SH-SY5Y (cell line): ENCODE measurements around the gene INTS3.

ENCODE experiments used
- GATA2 ChIP-seq: IDR thresholded peaks from 2 replicates; pipeline ENCODE4 v1.6.1; 2011; ENCODE audit warnings: mild to moderate bottlenecking, low read depth, low read length
- GATA3 ChIP-seq: IDR thresholded peaks from 2 replicates; pipeline ENCODE4 v1.6.1; 2011; ENCODE audit warnings: low read depth, mild to moderate bottlenecking, low read length, moderate library complexity

- TF ChIP-seq GATA2, result no peak
- no peak for TF ChIP-seq GATA3
These were observed 75.7 kb downstream of the INTS3 start for GRCh38 chr1:153803470-153804056.
